ENCODE results near the gene UGT1A8.

DNA sequence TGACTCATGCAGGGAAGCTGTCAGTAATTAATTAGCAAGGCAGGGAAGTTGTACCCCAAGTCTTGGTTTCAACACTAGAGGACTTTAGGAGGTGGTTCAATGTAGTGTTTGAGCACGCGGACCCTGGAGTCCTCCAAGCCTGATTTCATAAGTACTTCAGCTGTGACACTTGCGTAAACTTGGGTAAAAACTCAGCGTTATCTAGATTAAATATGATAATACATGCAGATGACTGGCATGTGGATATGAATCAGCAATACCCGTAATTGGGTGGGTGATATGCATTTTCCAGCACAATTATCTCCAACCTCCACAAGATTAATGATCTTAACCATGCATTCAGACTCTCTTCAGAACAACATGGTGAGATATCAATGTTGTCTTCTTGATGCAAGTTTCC, 69.5 kb downstream of the UGT1A8 start:
- no peak for TF ChIP-seq GATA2 (IDR thresholded peaks at IDR 0.05; ENCODE audit: low read depth, low read length)
- no peak for TF ChIP-seq GATA3 (IDR thresholded peaks at IDR 0.05; ENCODE audit: low read depth, low read length)

Measured in SH-SY5Y (cell line).